WTC11 (cell line): ENCODE measurements around the gene TLK1.

Experiments used
- ATF2 ChIP-seq: sonication (generic); formaldehyde crosslinking; IDR thresholded peaks from 2 replicates; pipeline ENCODE4 v1.8.1; 2022; ENCODE audit warnings: low read depth, missing genetic modification reagents, borderline replicate concordance
- CREM ChIP-seq: sonication (generic); formaldehyde crosslinking; IDR thresholded peaks from 2 replicates; pipeline ENCODE4 v1.8.1; 2022; ENCODE audit warnings: mild to moderate bottlenecking, missing genetic modification reagents, moderate library complexity
- NR2C2 ChIP-seq: sonication (generic); formaldehyde crosslinking; IDR thresholded peaks from 2 replicates; pipeline ENCODE4 v1.8.0; 2022; ENCODE audit warnings: mild to moderate bottlenecking, missing genetic modification reagents
- ZNF263 ChIP-seq: sonication (generic); formaldehyde crosslinking; IDR thresholded peaks from 2 replicates; pipeline ENCODE4 v1.8.1; 2022; ENCODE audit warnings: low read depth, mild to moderate bottlenecking, moderate library complexity, missing genetic modification reagents
- ZNF281 ChIP-seq: sonication (generic); formaldehyde crosslinking; IDR thresholded peaks from 2 replicates; pipeline ENCODE4 v1.8.0; 2023; ENCODE audit warnings: mild to moderate bottlenecking, missing genetic modification reagents
- TF ChIP-seq, protein P1 (sequence below): fragments of 200-600 bp; IDR thresholded peaks from 2 replicates; pipeline ENCODE4 v1.8.0; 2022; ENCODE audit warnings: antibody characterized with exemption
- TF ChIP-seq, protein P2 (sequence below): sonication (generic); formaldehyde crosslinking; IDR thresholded peaks from 2 replicates; pipeline ENCODE4 v1.8.0; 2022; ENCODE audit warnings: mild to moderate bottlenecking, missing genetic modification reagents

DNA sequence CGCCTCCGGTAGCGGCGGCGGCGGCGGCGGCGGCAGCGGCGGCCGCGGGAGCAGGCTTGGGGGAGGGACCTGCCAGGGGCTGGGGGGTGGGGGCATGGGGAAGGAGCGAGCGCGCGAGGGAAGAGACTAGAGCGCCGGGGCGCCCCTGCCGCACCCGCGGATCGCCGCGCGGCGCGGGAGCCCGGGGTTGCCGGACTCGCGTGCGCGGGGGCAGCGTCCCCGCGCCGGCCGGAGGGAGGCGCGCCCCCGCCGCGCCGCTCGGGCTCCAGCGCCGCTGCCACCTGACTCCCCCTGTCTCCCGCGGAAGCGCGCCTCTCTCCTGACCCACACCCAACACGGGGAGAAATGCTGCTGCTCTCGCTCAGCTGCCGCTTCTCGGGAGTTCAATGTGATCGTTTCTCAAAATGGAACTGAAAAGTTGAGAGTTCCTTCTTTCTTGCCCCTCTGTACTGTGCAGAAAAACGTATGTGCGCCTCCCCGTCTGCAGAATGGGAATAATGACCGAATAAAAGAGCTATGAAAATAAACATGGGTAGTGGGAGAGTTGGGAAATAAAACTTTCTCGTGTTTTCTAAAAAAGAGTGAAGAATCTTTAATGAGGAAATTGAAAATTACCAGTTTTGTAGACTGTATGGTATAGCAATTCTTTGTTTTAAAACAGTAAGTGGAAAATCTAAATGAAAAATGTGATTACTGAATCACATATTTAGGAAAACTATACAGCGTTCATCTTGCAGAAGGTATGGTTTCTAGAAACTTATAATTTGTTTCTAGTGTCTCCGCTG is 455 bp upstream of the TLK1 start:
- TF ChIP-seq, protein P1, sequence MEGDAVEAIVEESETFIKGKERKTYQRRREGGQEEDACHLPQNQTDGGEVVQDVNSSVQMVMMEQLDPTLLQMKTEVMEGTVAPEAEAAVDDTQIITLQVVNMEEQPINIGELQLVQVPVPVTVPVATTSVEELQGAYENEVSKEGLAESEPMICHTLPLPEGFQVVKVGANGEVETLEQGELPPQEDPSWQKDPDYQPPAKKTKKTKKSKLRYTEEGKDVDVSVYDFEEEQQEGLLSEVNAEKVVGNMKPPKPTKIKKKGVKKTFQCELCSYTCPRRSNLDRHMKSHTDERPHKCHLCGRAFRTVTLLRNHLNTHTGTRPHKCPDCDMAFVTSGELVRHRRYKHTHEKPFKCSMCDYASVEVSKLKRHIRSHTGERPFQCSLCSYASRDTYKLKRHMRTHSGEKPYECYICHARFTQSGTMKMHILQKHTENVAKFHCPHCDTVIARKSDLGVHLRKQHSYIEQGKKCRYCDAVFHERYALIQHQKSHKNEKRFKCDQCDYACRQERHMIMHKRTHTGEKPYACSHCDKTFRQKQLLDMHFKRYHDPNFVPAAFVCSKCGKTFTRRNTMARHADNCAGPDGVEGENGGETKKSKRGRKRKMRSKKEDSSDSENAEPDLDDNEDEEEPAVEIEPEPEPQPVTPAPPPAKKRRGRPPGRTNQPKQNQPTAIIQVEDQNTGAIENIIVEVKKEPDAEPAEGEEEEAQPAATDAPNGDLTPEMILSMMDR: no peak
- TF ChIP-seq ZNF263: no peak
- TF ChIP-seq ZNF281 (CRISPR knock-in tag): no peak
- TF ChIP-seq NR2C2: no peak
- TF ChIP-seq CREM (CRISPR knock-in tag): no peak
- no peak for TF ChIP-seq ATF2 (CRISPR knock-in tag)
- TF ChIP-seq, protein P2, sequence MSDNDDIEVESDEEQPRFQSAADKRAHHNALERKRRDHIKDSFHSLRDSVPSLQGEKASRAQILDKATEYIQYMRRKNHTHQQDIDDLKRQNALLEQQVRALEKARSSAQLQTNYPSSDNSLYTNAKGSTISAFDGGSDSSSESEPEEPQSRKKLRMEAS (CRISPR knock-in tag): no peak
